Activated CD8-positive, alpha-beta memory T cell treated with anti-CD3 and anti-CD28 coated beads for 4 hours (primary cell): ENCODE data around the gene SPON2.
A peak's percentile ranks its signal among the peaks of the same experiment; 100 is the strongest.

Experiments used
- DNase-seq, 2 donors: peaks; one replicate each; pipeline ENCODE4 v3.0.0-alpha.2; 2020; ENCODE audit warnings: low read depth in 2 of 2

The SPON2 gene

DNA sequence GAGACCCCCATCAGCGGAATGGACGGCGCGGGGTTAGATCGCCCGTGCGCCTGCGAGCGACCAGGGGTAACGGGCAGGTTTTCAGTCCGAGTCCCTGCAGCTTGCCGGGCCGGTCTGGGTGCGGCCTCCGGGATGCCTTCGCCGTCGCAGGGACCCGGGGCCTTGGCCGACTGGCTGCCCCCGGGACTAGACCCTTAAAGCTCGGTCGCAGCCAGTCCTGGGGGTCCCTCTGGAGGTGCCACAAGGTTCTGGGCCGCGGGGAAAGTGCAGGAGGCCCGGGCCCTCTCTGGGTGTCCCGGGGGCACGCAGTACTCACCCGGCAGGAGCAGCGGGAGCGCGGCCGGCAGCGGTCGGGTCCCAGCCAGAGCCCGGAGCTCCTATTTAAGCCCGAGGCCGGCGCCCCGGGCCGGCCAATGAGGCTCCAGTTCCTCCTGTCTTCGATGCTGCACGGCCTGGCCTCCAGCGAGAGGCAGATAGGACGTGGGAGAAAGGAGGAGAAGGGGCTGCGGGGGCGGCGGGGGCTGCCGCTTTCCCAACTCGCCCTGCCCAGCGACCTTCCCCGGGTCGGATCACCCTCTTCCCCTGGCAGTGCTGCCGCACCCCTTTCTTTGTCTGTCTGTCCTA is at the start of gene SPON2:
SPON2 (minus strand) TSS at position 356 of the 624 bp plus-strand sequence.
- no peak for DNase-seq

DNA sequence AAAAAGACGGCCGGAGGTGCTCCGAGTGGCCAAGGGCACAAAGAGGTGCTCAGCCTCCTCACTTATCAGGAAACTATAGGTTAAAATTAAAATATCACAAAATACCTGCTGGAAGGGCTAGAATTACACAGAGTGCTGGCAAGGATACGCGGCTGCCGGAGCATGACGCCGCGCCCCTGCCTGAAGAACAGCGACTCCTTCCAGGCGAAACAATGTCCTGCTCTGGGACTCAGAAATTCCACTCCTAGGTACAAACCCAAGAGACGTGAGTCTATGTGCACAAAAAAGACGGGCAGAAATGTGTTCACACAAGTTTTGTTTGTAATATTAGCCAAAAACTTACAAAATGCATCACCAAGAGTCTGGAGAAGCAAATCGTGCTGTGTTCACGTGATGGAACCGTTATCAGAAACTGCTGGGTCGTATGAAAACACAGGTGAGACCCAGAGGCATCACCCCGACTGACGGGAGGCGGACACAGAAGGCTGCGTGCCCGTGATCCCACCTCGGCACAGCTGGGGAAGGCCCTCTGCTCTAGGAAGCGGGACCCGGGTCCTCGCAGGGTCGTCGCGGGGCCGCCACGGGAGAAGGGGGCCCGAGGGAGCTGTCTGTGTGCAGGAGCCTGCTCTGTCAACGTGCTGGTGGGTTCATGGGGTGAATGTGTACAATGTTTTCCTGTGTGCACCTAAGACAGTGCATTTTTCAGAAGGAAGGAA is 48.9 kb upstream of the SPON2 start:
- no peak for DNase-seq

DNA sequence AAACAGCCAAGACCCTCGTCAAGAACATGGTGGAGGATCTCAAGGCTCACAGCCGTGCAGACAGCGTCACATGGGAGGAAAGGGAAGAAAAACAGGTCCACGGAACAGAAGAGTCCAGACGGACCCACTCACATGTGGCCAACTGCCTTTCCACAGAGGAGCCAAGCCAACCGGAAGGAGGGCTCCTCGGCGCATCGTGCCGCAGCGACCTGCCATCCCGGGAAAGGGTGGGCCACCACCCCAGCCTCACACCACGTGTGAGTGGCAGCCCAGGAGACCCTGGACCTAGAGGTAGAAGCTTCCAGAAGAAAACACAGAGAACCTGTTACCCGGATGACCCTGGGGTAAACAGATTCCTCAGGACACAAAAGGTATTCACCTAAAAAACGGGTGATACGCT is 48.2 kb upstream of the SPON2 start:
- DNase-seq: no peak

DNA sequence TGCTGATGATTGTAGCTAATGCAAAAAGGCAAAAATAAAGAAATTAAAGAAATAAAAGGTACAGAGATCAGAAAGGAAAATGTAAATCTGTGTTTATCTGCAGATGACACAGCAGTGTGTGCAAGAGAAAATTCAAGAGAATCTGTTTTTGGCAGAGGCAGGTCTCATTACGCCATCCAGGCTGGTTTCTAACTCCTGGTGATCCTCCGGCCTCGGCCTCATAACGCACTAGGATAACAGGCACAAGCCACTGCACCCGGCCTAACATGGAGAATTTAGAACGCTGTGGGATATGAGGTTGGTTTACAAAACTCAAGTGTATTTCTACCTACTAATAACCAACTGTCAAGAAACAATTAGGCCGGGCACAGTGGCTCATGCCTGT is 47.2 kb upstream of the SPON2 start:
- DNase-seq: no peak

DNA sequence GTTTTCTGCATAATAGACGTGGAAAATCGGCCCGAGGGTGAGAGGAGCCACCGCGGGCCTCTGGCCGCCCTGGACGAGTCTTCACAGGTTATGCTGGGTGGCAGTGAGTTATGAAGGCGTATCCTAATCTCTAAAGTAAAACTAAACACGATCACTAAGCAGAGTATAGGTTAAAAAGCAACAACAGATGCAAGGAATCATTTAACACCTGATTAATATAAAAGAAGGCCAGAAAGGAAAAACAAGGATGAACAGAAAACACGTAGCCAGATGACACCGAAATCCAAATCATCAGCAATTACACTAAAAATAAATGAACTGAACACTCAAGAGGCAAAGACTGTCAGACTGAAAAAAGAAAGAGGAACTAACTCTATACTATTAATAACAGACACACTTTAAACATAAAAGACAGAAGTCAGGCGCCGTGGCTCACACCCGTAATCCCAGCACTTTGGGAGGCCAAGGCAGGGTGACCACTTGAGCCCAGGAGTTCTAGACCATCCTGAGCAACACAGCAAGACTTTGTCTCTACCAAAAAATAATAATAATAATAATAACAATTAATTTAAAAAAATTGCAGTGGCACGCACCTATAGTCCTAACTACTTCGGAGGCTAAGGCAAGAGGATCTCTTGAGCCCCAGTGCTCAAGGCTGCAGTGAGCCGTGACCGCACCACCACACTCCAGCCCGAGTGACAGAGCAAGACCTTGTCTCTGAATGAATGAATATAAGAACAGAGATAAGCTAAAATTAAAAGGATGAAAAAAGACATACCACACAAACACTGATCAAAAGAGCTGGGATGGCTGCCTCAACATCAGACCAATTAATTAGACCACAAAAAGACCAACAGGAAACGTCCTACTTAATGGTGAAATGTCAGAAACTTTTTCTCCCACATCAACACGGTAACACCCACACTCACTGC is 46.5 kb upstream of the SPON2 start:
- no peak for DNase-seq

DNA sequence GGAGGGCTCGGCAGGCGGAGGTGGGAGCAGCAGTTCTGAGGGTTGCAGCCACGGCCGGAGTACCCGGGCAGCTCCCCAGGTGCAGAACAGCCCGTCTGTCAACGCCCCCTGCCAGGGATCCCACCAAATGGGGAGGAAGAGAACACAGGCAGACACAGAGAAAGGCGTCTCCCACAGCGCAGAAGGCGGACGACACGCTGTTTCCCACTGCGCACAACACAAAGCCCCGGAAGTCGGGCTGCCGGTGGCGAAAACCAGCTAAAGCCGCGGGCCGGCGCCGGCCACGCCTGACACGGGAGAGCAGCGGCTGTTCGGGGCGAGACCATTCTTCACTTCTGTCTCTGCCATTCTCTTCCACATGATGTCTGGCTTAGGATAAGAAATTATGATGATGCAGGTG is 45.0 kb upstream of the SPON2 start:
- DNase-seq: no peak

DNA sequence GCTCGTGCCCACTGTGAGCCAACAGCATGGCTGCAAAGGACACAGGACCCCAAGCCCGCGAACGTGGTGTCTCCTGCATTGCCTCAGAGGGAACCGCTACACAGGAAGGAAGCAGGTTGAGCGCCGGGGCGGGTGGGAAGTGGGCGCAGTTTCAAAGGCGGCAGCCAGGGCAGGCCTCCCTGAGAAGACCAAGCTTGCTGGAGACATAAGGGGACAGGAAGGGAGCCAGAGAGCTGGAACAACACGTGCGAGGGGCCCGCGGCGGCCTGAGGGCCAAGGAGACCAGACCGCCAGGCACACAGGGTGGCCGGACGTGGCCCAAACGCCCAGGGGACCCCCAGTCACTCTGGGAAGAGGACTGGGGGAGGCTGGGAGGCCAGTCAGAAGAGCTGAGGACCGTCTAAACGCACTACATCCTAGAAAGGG is 44.5 kb upstream of the SPON2 start:
- peak; percentile 31 to 36 for DNase-seq

DNA sequence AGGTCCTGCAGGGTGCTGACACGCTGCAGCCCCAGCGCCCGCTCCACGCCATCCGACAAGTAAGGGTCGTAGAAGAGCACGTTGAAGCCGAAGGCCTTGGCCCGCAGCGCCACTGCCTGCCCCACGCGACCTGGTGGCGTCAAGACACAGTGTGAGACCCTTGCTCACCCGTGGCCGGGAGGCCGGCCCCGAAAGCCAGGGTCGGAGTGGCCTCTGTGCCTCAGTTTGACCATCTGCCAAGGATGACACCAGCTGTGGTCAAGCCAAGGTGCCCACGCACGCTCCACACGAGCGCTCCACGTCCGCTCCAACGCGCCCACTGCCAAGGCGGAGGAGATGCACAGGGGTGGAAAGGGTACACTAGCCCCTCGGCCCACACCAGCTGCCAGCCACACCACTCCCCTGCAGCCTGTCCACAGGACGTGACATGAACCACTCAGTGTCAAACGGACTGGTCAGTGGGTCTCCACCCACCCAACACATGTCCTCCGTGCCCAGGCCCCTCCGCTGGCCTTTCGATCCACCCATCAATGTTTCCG is 43.8 kb upstream of the SPON2 start:
- no peak for DNase-seq

DNA sequence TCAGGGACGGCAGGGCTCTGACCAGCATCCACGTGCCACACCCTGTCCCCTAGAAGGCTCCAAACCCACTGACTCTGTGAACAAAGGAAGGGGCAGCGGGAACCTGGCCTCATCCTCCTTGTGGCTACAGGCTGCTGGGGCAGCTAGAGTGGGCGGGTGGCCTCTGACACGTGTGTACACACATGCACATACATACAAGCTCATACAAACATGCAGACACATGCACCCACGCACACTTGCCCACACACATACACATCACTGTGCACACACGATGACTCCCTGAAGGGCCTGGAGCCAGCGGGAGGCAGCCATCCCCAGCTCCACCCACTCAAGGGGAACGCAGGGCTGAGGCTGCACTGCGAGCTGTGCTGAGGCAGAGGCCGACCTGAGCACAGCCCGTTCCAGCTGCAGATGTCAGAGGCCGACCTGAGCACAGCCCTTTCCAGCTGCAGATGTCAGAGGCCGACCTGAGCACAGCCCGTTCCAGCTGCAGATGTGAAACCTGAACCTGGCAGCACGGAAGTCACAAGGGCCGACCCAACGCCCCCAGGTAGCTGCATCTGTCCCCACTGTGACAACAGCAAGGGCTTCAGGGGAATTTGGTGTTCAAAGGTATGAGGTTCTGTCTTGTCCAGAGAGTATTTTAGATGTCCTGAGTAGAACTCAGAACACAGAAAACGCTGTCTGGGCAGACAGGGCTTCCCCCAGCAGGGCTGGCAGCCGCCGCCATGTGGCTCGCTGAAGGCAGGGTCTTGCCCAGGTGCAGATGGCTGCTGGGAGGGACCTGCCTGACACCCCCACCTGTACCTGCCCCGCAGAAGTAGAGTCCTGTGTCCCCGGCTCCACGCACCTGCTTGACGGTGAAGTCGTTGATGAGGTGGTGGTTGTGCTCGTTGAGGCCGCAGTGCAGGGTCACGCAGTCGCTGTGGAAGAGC is 43.0 kb upstream of the SPON2 start:
- no peak for DNase-seq

DNA sequence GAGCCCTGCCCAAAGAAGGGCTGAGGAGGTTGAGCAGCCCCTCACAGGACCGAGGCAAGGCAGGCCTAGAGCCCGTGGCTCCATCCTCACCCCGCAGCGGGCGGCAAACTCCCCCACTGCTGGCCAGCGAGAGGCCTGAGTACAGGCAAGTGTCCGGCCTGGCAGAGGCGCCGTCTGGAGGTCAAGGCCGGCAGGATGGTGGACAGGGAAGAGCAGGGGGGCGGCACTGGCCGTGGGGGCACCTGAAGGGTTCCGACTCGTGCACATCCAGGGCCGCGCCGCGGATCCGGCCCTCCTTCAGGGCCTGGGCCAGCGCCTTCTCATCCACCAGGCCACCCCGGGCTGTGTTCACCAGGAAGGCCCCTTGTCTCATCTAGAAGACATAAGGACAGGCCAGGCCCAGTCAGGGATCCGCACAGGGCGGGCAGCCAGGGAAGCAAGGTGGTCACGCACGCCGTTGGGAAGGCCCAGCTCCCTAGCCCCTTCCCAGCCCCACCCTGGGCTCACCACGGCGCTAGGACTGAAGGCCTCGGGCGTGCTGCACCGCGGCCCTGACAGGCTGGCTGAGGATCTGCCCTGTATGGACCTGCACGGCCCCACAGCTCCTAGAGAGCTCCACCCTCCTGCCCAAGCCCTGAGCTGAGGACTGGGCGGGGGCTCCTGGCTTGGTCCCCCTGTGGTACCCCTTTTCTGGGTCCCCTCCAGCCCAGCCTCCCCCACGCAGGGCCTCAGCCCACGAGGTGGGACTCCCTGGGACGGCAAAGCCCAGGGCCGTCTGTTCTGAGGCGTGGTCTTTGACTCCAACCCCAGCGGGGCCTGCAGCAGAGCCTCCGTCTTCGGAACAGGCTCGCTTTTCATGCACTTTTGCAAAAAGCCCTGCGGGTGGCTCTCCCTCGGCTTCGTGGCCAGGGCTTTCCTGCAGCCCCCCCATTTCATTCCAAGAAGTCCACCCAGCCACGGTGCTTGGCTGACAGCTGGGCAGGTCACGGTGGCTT is 42.0 kb upstream of the SPON2 start:
- DNase-seq: no peak

DNA sequence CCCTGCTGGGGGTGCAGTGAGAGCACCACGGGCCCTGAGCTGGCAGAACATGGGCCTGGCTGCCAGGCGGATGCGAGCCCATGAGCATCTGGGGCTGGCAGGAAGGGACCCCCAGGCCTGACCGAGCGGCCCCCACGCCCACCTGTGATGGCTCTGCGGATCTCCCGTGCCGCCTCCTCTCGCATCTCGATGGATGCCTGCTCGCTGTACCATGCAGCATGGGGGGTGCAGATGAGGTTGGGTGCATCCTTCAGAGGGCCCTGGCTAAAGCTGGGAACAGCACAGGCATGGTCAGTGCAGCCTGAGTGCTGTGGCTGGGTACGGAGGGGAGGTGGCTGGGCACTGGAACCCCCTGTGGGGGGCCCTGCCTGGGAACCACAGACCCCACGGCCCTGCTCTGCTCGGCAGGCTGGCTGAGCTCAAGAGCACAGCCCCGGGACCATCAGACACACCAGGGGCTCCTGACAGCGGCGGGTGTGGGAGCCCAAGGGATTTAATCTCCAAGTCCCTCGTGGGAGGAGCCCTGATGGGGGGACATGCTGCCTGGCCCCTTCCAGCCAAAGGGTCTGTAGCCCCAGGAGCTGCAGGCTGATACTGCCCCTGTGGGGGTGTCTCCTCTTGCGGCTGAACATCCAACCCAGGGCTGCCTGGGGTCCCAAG is 41.1 kb upstream of the SPON2 start:
- no peak for DNase-seq

DNA sequence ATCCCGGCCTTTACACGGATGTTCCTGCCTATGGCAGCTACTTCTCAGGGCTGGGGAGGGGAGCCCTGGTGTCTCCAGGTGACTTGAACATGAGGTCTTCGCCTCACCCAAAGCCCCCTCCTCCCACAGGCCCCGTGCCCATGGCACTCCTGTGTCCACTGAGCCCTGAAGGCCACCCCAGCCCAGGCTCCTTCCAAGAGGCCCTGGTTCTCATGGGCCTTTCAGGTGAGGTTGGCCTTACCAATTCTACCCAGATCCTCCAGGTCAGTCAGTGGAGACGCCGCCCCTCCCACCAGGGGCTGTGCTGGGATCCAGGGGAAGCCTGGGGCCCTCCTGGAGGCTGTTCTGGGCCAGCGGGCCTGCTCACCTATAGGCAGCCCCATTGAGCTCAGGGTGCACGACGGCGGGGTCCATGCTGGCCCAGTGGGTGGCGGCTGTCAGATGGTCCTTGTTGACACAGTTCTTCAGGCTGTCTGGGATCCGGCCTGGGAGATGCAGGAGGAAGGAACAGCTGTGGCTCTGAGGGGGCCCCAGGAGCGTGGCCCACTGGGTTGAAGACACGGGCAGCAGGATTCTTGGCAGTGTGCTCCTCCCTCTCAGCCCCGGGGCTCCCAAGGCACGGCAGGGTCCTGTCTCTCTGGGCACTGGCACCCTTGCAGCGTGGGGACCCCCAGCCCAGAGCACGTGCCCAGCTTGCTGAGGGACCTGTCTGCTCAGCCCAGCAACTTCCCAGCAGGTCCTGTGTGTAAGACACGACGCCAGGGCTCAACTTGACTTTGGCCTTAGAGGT is 40.4 kb upstream of the SPON2 start:
- DNase-seq: no peak

DNA sequence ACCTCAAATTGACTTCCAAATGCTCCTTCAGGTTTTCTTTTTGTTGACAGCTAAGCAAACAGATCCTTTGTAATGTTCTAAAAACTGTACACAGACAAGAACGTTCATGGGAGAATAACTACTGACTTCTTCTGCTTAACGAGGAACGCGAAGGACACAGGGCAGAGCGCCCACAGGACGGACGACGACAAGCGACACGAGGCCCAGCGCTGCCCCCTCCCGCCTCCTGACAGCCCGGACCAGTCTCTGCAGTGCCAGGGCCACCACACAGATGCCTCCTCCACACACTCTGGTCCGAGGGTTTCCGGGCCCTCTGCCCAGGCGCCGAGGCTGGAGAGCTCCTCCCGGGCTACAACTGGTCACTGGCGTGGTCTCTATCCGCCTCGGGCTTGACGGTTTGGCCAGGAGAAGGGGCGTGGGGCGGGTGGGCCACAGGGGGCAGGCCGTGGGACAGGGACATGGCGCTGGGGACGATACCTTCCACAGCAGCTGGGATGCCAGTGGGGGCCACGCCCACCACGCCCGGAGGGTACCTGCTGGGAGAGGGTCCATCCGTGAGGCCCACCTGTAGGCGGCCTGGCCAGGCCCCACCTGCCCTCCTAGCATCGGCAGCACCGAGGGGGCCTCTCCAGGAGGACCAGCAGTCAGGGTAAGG is 39.6 kb upstream of the SPON2 start:
- DNase-seq: no peak

DNA sequence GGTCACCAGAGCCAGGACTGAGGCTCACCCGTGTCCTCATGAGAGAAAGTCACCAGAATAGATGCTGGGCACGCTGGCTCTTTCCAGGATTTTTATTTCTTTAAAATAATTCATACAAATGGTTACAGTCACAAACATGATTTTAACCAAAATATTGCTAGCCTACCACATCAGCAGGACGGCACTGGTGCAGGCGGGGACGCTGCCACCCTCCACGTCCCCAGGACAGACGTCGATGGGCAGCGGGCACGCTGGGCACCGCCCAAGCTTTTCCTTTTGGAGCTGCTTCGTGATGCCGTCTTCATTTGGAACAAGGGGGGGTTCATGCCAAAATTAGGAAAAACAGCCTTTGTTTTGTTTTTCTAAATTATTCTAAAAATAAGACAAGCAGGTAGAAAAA is 39.0 kb upstream of the SPON2 start:
- DNase-seq: no peak

DNA sequence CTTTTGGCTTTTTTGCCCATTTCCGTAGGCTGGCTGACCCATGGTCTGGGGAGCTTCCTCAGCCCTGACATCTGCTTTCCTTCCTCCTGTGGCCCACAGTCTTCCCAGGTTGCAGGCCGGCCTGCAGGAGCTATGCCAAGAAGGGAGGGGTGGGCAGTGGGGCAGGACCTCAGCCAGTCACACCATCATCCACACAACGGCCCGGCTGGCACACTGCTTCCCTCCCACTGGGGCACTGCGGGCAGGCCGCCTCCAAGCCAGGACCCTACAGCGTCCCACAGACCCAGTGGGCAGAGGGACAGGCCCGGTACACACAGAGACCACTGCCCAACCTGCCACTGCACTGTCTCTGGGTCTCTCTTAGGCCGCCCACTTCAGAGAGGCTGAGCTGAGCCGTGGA is 38.6 kb upstream of the SPON2 start:
- no peak for DNase-seq

DNA sequence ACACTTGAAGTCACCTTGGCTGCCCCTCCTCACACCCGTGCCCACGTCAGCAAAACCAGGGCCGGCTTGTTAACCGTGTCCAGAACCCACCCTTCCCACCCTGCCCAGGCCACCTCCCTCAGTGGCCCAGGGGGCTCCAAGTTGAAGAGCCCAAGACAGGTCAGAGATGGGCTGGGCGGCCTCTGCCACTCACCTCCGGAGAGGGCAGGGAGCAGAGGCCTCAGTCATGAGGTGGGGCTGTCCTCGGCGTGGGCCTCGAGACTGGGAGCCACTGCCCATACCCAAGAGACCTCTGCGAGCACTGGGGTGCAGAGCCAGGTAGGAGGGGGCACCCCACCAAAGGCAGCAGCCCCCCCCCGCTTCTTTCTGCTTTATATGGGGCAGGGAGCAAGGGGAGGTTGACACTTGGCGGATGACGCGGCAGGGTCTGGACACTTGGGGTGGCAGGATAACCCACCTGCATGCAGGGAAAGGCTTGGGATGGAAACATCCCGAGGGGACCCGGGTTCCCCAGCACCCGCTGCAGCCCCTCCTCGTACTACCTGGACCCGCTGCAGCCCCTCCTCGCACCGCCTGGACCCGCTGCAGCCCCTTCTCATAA is 38.0 kb upstream of the SPON2 start:
- no peak for DNase-seq

DNA sequence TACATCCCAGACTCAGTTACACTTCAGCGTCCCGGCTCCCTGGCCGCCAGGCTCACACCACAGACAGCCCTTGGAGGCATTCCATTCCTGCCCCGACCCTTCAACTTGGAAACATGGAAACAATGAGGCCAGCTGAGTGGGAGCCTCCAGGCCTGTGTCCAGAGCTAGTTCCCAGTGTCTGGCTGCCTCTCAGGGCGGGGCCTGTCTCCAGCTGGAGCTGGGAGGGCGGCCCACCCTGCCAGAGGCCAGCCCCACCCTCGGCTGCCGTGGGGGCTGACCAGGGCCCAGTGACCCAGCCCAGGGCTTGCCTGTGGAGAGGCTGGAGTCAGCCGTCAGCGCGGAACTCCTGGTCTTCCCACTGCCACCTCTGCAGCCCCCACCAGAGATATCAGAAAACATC is 37.4 kb upstream of the SPON2 start:
- no peak for DNase-seq
